ENCODE data around the gene PXT1. TPM values are rescaled to one million over a fixed set of nuclear protein-coding genes. Genes with fewer than 3 reads are reported as not detected.

The PXT1 gene
- total and polyA plus RNA-seq, 9 of the 15 experiments (the other 6 are each of a cell fraction or from before 2014, with no cell fraction given), result 0.09 to 0.11 (median 0.10) TPM; not detected in 5

DNA sequence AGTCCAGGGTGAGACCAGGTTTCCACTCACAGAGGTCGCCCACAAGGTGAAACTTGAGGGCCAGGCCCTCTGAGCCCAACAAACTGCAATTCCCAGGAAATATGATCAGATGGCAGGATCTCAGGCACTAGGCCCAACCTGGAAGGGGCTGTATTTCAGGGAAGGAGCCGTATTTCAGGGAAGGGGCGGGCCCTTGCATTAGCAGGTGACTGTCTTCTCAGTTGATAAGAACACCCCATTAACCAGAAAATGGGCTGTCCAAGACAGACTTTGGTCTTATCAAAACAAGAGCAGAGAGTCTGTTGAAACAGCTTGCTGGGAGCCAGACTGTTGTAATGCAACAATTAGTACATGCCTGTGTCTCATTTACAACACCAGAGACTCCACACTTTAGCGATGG is 95.0 kb downstream of the PXT1 start (continued):
- no peak for TF ChIP-seq POU5F1 (IDR thresholded peaks at IDR 0.05; ENCODE audit: borderline replicate concordance, low read depth, low read length, partially characterized antibody)
- TF ChIP-seq NCOA1 (IDR thresholded peaks at IDR 0.05; ENCODE audit: low read depth), result no peak; the same call in 1 of the 2 replicates
- TF ChIP-seq ZNF140 (CRISPR knock-in tag; IDR thresholded peaks at IDR 0.05), result no peak
- no peak for TF ChIP-seq ILK (tag; IDR thresholded peaks at IDR 0.05; ENCODE audit: borderline replicate concordance, low read depth)
- peak; percentile 90 for TF ChIP-seq CBFA2T3 (IDR thresholded peaks at IDR 0.05)
- TF ChIP-seq, protein P1, sequence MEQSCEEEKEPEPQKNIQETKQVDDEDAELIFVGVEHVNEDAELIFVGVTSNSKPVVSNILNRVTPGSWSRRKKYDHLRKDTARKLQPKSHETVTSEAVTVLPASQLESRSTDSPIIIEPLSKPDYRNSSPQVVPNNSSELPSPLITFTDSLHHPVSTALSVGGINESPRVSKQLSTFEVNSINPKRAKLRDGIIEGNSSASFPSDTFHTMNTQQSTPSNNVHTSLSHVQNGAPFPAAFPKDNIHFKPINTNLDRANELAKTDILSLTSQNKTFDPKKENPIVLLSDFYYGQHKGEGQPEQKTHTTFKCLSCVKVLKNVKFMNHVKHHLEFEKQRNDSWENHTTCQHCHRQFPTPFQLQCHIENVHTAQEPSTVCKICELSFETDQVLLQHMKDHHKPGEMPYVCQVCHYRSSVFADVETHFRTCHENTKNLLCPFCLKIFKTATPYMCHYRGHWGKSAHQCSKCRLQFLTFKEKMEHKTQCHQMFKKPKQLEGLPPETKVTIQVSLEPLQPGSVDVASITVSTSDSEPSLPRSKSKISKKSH (CRISPR knock-in tag; IDR thresholded peaks at IDR 0.05), result no peak
- TF ChIP-seq ESRRB (CRISPR knock-in tag; IDR thresholded peaks at IDR 0.05; ENCODE audit: borderline replicate concordance), result no peak
- no peak for TF ChIP-seq ZNF551 (CRISPR knock-in tag; IDR thresholded peaks at IDR 0.05)
- TF ChIP-seq ZC3H4 (CRISPR knock-in tag; IDR thresholded peaks at IDR 0.05; ENCODE audit: borderline replicate concordance), result no peak
- no peak for TF ChIP-seq KDM4B (IDR thresholded peaks at IDR 0.05; ENCODE audit: borderline replicate concordance in 2 of 2, low read depth in 1 of 2)
- TF ChIP-seq PHF8 (IDR thresholded peaks at IDR 0.05; ENCODE audit: borderline replicate concordance, low read length), result no peak
- 0 out of 2 replicates have a peak, but pooled peaks have one; percentile 43 for TF ChIP-seq CEBPG (CRISPR knock-in tag; IDR thresholded peaks at IDR 0.05)
- TF ChIP-seq CEBPG (tag; conservative IDR thresholded peaks at IDR 0.05 in 1 of 2, IDR thresholded peaks at IDR 0.05 in 1 of 2), result peak; percentile 42 to 68; a peak in 1 of 4 replicates
- TF ChIP-seq, protein P2, sequence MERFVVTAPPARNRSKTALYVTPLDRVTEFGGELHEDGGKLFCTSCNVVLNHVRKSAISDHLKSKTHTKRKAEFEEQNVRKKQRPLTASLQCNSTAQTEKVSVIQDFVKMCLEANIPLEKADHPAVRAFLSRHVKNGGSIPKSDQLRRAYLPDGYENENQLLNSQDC (CRISPR knock-in tag; IDR thresholded peaks at IDR 0.05), result no peak
- no peak for TF ChIP-seq DDX20 (tag; IDR thresholded peaks at IDR 0.05; ENCODE audit: low read depth)
- no peak for TF ChIP-seq BACH1 (tag; IDR thresholded peaks at IDR 0.05)
- TF ChIP-seq RBM17 (IDR thresholded peaks at IDR 0.05; ENCODE audit: borderline replicate concordance, low read depth, low read length), result no peak
- no peak for TF ChIP-seq CBX2 (IDR thresholded peaks at IDR 0.05; ENCODE audit: insufficient read depth, low read length, poor library complexity, severe bottlenecking)
- TF ChIP-seq, protein P3, sequence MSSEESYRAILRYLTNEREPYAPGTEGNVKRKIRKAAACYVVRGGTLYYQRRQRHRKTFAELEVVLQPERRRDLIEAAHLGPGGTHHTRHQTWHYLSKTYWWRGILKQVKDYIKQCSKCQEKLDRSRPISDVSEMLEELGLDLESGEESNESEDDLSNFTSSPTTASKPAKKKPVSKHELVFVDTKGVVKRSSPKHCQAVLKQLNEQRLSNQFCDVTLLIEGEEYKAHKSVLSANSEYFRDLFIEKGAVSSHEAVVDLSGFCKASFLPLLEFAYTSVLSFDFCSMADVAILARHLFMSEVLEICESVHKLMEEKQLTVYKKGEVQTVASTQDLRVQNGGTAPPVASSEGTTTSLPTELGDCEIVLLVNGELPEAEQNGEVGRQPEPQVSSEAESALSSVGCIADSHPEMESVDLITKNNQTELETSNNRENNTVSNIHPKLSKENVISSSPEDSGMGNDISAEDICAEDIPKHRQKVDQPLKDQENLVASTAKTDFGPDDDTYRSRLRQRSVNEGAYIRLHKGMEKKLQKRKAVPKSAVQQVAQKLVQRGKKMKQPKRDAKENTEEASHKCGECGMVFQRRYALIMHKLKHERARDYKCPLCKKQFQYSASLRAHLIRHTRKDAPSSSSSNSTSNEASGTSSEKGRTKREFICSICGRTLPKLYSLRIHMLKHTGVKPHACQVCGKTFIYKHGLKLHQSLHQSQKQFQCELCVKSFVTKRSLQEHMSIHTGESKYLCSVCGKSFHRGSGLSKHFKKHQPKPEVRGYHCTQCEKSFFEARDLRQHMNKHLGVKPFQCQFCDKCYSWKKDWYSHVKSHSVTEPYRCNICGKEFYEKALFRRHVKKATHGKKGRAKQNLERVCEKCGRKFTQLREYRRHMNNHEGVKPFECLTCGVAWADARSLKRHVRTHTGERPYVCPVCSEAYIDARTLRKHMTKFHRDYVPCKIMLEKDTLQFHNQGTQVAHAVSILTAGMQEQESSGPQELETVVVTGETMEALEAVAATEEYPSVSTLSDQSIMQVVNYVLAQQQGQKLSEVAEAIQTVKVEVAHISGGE (CRISPR knock-in tag; IDR thresholded peaks at IDR 0.05), result no peak
- no peak for TF ChIP-seq E2F3 (CRISPR knock-in tag; IDR thresholded peaks at IDR 0.05)
- no peak for TF ChIP-seq SP1 (CRISPR knock-in tag; IDR thresholded peaks at IDR 0.05)
- TF ChIP-seq NRF1 (conservative IDR thresholded peaks at IDR 0.05 in 1 of 2, IDR thresholded peaks at IDR 0.05 in 1 of 2), result peak; percentile 19 to 25; a peak in 2 of 4 replicates
- TF ChIP-seq, protein P4, sequence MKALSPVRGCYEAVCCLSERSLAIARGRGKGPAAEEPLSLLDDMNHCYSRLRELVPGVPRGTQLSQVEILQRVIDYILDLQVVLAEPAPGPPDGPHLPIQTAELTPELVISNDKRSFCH (CRISPR knock-in tag; IDR thresholded peaks at IDR 0.05), result no peak
- TF ChIP-seq, protein P4 (tag; IDR thresholded peaks at IDR 0.05), result no peak; the same call in 1 of the 2 replicates
